ENCODE measurements around the gene ST7. TPM values are rescaled to one million over a fixed set of nuclear protein-coding genes. Genes with fewer than 3 reads are reported as not detected.

The ST7 gene
- total RNA-seq, 3 donors from 2014 or later (not counting 1 experiment from before 2014, with no cell fraction given): 9.8 to 15.7 (median 12.9) TPM

DNA sequence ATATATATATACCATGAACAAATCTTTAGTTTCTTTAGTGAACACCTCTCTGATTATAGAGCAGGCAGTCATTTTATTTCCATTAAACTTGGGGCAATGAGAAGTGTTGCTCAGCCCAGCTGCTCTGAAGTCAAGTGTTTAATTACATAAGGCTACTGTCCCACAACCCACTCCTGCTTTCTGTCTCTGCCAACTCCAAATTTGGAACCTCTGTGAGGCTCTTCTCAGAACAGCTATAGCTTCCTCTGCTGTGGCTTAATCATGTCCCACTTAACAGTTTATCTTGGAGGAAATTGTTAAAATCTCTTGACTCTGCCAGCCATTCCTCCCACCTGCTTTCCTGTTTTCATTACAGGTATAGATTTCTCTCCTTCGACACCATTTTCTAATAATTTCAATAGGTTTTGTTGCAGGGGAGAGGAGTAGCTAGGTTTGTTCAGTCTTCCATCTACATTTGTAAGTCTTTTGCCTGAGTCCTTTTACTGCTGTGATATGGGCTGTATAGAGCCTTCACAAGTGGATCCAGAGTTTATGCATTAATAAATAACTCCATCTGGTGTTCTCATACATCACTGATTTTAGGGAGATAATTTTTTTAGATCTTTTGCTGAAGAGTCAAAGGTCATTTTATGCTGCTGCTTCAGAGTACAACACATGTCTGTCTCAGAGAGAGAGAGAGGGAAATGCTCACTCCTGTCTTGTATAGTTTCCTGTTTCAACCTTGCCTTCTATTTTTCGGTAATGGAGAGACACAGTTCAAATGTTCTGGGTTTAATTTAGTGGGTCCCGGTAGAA lies 199.1 kb downstream of the ST7 start:
- no peak overlapping the region for H3K27ac Mint-ChIP-seq
- H3K9me3 Mint-ChIP-seq: no peaks in the 10 kb centered on the region
- ATAC-seq: no peak
- intact Hi-C loops (cut with micrococcal nuclease): no loop called here
- DNase-seq: no peak
- TF ChIP-seq, protein P1, sequence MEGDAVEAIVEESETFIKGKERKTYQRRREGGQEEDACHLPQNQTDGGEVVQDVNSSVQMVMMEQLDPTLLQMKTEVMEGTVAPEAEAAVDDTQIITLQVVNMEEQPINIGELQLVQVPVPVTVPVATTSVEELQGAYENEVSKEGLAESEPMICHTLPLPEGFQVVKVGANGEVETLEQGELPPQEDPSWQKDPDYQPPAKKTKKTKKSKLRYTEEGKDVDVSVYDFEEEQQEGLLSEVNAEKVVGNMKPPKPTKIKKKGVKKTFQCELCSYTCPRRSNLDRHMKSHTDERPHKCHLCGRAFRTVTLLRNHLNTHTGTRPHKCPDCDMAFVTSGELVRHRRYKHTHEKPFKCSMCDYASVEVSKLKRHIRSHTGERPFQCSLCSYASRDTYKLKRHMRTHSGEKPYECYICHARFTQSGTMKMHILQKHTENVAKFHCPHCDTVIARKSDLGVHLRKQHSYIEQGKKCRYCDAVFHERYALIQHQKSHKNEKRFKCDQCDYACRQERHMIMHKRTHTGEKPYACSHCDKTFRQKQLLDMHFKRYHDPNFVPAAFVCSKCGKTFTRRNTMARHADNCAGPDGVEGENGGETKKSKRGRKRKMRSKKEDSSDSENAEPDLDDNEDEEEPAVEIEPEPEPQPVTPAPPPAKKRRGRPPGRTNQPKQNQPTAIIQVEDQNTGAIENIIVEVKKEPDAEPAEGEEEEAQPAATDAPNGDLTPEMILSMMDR (IDR thresholded peaks at IDR 0.05): no peak
- WGBS (ENCODE audit: insufficient coverage): 69% methylated on average over 2 of the region's 3 CpGs
- Histone ChIP-seq H3K27me3 (ENCODE audit: control insufficient read depth, insufficient read depth, low read length) (no peaks in the 10 kb centered on the region), H3K9me3 (ENCODE audit: control insufficient read depth, insufficient read depth, low read length) (no peaks in the 10 kb centered on the region), H3K36me3 (ENCODE audit: control insufficient read depth, insufficient read depth, low read length) (no peaks in the 10 kb centered on the region), H3K4me1 (ENCODE audit: control insufficient read depth, insufficient read depth, low read length) (no peaks in the 10 kb centered on the region), H3K4me3 (ENCODE audit: low read length) (no peak overlapping the region), H3K27ac (ENCODE audit: low read length) (no peak overlapping the region)
- no peaks in the 10 kb centered on the region for H3K27me3 Mint-ChIP-seq (ENCODE audit: low read depth in 2 of 2)
- no peaks in the 10 kb centered on the region for H3K36me3 Mint-ChIP-seq
- H3K4me1 Mint-ChIP-seq: no peaks in the 10 kb centered on the region
- H3K4me3 Mint-ChIP-seq: no peak overlapping the region

DNA sequence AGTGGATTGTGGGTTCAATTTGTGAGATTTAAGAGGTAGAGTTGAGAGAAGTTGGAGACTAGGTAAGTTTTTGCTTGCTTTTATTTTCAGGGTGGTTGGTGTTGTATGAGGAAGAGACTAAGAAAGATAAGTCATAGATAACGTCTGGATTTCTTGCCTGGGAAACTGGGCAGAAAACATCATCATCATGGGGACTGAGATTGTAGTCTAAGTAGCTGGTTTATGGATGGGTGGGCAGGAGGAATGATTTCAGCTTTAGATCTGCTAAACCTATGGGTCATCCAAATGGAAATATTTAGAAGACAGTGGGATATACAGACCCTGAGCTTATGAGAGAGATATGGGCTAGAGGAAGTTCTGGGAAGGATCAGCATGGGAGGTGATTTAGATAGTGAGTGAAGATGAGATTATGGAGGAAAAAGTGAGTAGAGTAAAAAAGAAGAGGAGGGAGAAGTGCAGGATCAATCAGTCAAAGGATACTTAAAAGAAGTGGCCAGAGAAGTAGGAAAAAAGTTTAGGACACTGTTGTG lies 199.8 kb downstream of the ST7 start:
- Mint-ChIP-seq H3K27me3 (ENCODE audit: low read depth in 2 of 2) (no peaks in the 10 kb centered on the region), H3K9me3 (no peaks in the 10 kb centered on the region), H3K36me3 (no peaks in the 10 kb centered on the region), H3K4me3 (no peak overlapping the region), H3K27ac (no peak overlapping the region), H3K4me1 (no peaks in the 10 kb centered on the region)
- Histone ChIP-seq H3K9me3 (ENCODE audit: control insufficient read depth, insufficient read depth, low read length) (no peaks in the 10 kb centered on the region), H3K36me3 (ENCODE audit: control insufficient read depth, insufficient read depth, low read length) (no peaks in the 10 kb centered on the region), H3K27ac (ENCODE audit: low read length) (no peak overlapping the region), H3K4me3 (ENCODE audit: low read length) (no peak overlapping the region), H3K4me1 (ENCODE audit: control insufficient read depth, insufficient read depth, low read length) (no peaks in the 10 kb centered on the region), H3K27me3 (ENCODE audit: control insufficient read depth, insufficient read depth, low read length) (no peaks in the 10 kb centered on the region)
- 87% methylated on average over 1 of the region's 1 CpG for WGBS (ENCODE audit: insufficient coverage)
- DNase-seq (no peak), ATAC-seq (no peak)
- intact Hi-C loops (cut with micrococcal nuclease): no loop called here
- TF ChIP-seq, protein P1 (IDR thresholded peaks at IDR 0.05): no peak

DNA sequence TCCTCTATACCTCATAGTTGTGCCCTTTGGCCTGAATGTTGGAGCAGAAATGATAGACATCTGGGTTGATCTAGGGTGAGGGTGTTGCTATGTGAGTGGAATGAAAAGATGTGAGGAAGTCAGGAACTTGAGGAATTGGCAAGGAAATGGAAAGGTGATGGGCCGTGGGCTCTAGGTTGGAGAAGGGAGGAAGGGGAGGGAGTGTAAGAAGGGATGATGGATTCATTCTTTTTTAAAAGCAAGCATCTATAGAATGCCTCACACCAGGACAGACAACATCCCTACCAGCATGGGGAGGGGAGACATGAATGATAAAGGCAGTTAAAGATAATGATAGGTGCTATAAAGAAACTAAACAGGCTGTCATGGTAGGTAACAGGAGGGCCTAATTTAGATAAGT lies 201.4 kb downstream of the ST7 start:
- Histone ChIP-seq H3K4me3 (ENCODE audit: low read length) (no peak overlapping the region), H3K9me3 (ENCODE audit: control insufficient read depth, insufficient read depth, low read length) (no peaks in the 10 kb centered on the region), H3K27me3 (ENCODE audit: control insufficient read depth, insufficient read depth, low read length) (no peaks in the 10 kb centered on the region), H3K4me1 (ENCODE audit: control insufficient read depth, insufficient read depth, low read length) (no peaks in the 10 kb centered on the region), H3K36me3 (ENCODE audit: control insufficient read depth, insufficient read depth, low read length) (no peaks in the 10 kb centered on the region), H3K27ac (ENCODE audit: low read length) (no peak overlapping the region)
- DNase-seq (no peak), ATAC-seq (no peak)
- Mint-ChIP-seq H3K27me3 (ENCODE audit: low read depth in 2 of 2) (no peaks in the 10 kb centered on the region), H3K4me1 (no peaks in the 10 kb centered on the region), H3K27ac (no peak overlapping the region), H3K36me3 (no peaks in the 10 kb centered on the region), H3K4me3 (no peak overlapping the region), H3K9me3 (no peaks in the 10 kb centered on the region)
- 100% methylated on average over 1 of the region's 1 CpG for WGBS (ENCODE audit: insufficient coverage)
- TF ChIP-seq, protein P1 (IDR thresholded peaks at IDR 0.05): no peak
- intact Hi-C loops (cut with micrococcal nuclease): no loop called here

Measured in natural killer cell (primary cell).